ENCODE results near the gene YOD1. TPM values are rescaled to one million over a fixed set of nuclear protein-coding genes. Genes with fewer than 3 reads are reported as not detected.
A peak's percentile ranks its signal among the peaks of the same experiment; 100 is the strongest.

YOD1 gene
- total and polyA plus RNA-seq, 2 of the 13 experiments (the other 11 are each of a cell fraction or from before 2014, with no cell fraction given) = 3.4 to 9.1 TPM

- peak; percentile 36 for TF ChIP-seq CTCF (CRISPR knock-in tag; IDR thresholded peaks at IDR 0.05)
- no peak for TF ChIP-seq EED (CRISPR knock-in tag; IDR thresholded peaks at IDR 0.05)
- TF ChIP-seq ZKSCAN1 (IDR thresholded peaks at IDR 0.05; ENCODE audit: low read length) = no peak
- peak; percentile 14; the same call in 1 of the 2 replicates for TF ChIP-seq PPARG (CRISPR knock-in tag; conservative IDR thresholded peaks at IDR 0.05)
- no peak for TF ChIP-seq ZNF567 (CRISPR knock-in tag; IDR thresholded peaks at IDR 0.05; ENCODE audit: borderline replicate concordance)
- no peak for TF ChIP-seq ATF6 (CRISPR knock-in tag; conservative IDR thresholded peaks at IDR 0.05)
- no peak for TF ChIP-seq BATF2 (CRISPR knock-in tag; IDR thresholded peaks at IDR 0.05)
- no peak for TF ChIP-seq ZNF670 (CRISPR knock-in tag; IDR thresholded peaks at IDR 0.05; ENCODE audit: borderline replicate concordance)
- no peak for TF ChIP-seq ZBTB7A (CRISPR knock-in tag; IDR thresholded peaks at IDR 0.05)
- TF ChIP-seq MYNN (CRISPR knock-in tag; IDR thresholded peaks at IDR 0.05; ENCODE audit: low read depth) = no peak
- TF ChIP-seq ZNF746 (CRISPR knock-in tag; IDR thresholded peaks at IDR 0.05) = no peak
- 0 out of 2 replicates have a peak, but pooled peaks have one; percentile 22 for TF ChIP-seq HMG20A (CRISPR knock-in tag; IDR thresholded peaks at IDR 0.05; ENCODE audit: borderline replicate concordance)
- no peak for TF ChIP-seq POLR2AphosphoS2 (IDR thresholded peaks at IDR 0.05; ENCODE audit: low read depth, low read length)
- no peak for TF ChIP-seq ZNF780A (CRISPR knock-in tag; IDR thresholded peaks at IDR 0.05)
- no peak for TF ChIP-seq PCBP2 (optimal IDR thresholded peaks at IDR 0.05; ENCODE audit: low read depth, low read length, poor library complexity, severe bottlenecking)
- no peak for TF ChIP-seq TMF1 (CRISPR knock-in tag; IDR thresholded peaks at IDR 0.05; ENCODE audit: low read depth)
- no peak for TF ChIP-seq TERF1 (CRISPR knock-in tag; IDR thresholded peaks at IDR 0.05)
- no peak for TF ChIP-seq LRRFIP1 (CRISPR knock-in tag; conservative IDR thresholded peaks at IDR 0.05)
- TF ChIP-seq PREB (CRISPR knock-in tag; IDR thresholded peaks at IDR 0.05) = no peak
- no peak for TF ChIP-seq ETV5 (CRISPR knock-in tag; IDR thresholded peaks at IDR 0.05; ENCODE audit: borderline replicate concordance)
These were observed 2.1 kb upstream of the YOD1 start, which contains the start of gene PFKFB2 (continued) for GRCh38 chr1:207052911-207053769.
